H1 (cell line): ENCODE data around the gene BLNK. TPM values are rescaled to one million over a fixed set of nuclear protein-coding genes. Genes with fewer than 3 reads are reported as not detected.
A peak's percentile ranks its signal among the peaks of the same experiment; 100 is the strongest.

ENCODE experiments used
- CTCF ChIA-PET: fragments of 300-600 bp; sonication (Branson Sonifier 250); formaldehyde crosslinking; loops from one replicate; lab custom pipeline; 2021; ENCODE audit not compliant: partially characterized antibody; lab: Charles Lee
- POLR2A ChIA-PET: fragments of 300-600 bp; sonication (Branson Sonifier 250); formaldehyde crosslinking; loops from one replicate; lab custom pipeline; 2021; ENCODE audit warnings: inconsistent platforms; ENCODE audit not compliant: partially characterized antibody; lab: Charles Lee
- DNase-seq, 2 experiments: peaks; one replicate each; pipeline versions ENCODE4 v3.0.0 to v3.0.0-alpha.2; 2010 to 2022; ENCODE audit warnings: low spot score in 2 of 2, low read depth in 1 of 2, mixed read lengths in 1 of 2
- FAIRE-seq: peaks from 2 replicates; lab custom pipeline; 2011; peaks lifted over from hg19 to GRCh38; lab: Jason Lieb, UNC
- H2AFZ ChIP-seq: 2 replicates; pipeline ENCODE4 v1.8.1; 2012; ENCODE audit warnings: low read length, inconsistent platforms
- H2AK5ac ChIP-seq: 2 replicates; pipeline ENCODE4 v1.6.1; 2013; ENCODE audit warnings: low read depth, low read length
- H2BK120ac ChIP-seq: replicated peaks from 2 replicates; pipeline ENCODE3; 2013; ENCODE audit warnings: low read depth, low read length, inconsistent platforms
- H2BK12ac ChIP-seq: 2 replicates; pipeline ENCODE4 v1.6.1; 2013; ENCODE audit warnings: low read depth, low read length
- H2BK15ac ChIP-seq: 2 replicates; pipeline ENCODE4 v1.6.1; 2013; ENCODE audit warnings: low read length
- H2BK20ac ChIP-seq: 2 replicates; pipeline ENCODE4 v1.6.1; 2013; ENCODE audit warnings: low read length
- H2BK5ac ChIP-seq: 2 replicates; pipeline ENCODE4 v1.6.1; 2013; ENCODE audit warnings: low read depth, low read length
- H3K14ac ChIP-seq: 2 replicates; pipeline ENCODE4 v1.6.1; 2013; ENCODE audit warnings: inconsistent platforms; ENCODE audit not compliant: insufficient read length
- H3K18ac ChIP-seq: 2 replicates; pipeline ENCODE4 v1.6.1; 2013; ENCODE audit warnings: low read length; ENCODE audit errors: extremely low read depth
- H3K23ac ChIP-seq: 2 replicates; pipeline ENCODE4 v1.6.1; 2013; ENCODE audit warnings: inconsistent platforms; ENCODE audit not compliant: insufficient read length
- H3K23me2 ChIP-seq: 2 replicates; pipeline ENCODE4 v1.6.1; 2013; ENCODE audit warnings: low read depth, low read length
- H3K27ac ChIP-seq: 2 replicates; pipeline ENCODE4 v1.6.1; 2011; ENCODE audit warnings: low read depth, low read length, inconsistent platforms
- H3K27me3 ChIP-seq, 4 experiments: replicated peaks in 1 of 4; 1 replicate in 1 of 4; 2 replicates in 3 of 4; pipeline versions ENCODE4 v1.6.1 to v1.8.1; 2011 to 2013; ENCODE audit warnings: low read length in 3 of 4, mild to moderate bottlenecking in 3 of 4, inconsistent platforms in 2 of 4, mixed read lengths in 2 of 4, moderate library complexity in 1 of 4; ENCODE audit not compliant: control insufficient read depth in 3 of 4, insufficient read depth in 3 of 4; ENCODE audit errors: extremely low read depth in 1 of 4
- H3K36me3 ChIP-seq, 4 experiments: 2 replicates each; pipeline versions ENCODE4 v1.6.1 to v1.8.1; 2011 to 2013; ENCODE audit warnings: mild to moderate bottlenecking in 4 of 4, low read length in 3 of 4, moderate library complexity in 2 of 4, control low read depth in 1 of 4, inconsistent platforms in 1 of 4; ENCODE audit not compliant: insufficient read depth in 4 of 4, control insufficient read depth in 2 of 4
- H3K4ac ChIP-seq: replicated peaks from 2 replicates; pipeline ENCODE3; 2013; ENCODE audit warnings: low read length, low read depth, mixed read lengths, inconsistent platforms; ENCODE audit not compliant: insufficient read length
- H3K4me1 ChIP-seq, 4 experiments: replicated peaks in 1 of 4; 1 replicate in 1 of 4; 2 replicates in 3 of 4; pipeline versions ENCODE4 v1.6.1 to v1.8.1; 2011 to 2013; ENCODE audit warnings: low read length in 3 of 4, inconsistent platforms in 2 of 4, mixed read lengths in 1 of 4; ENCODE audit not compliant: insufficient read depth in 4 of 4, control insufficient read depth in 3 of 4
- H3K4me2 ChIP-seq, 2 experiments: 2 replicates each; pipeline versions ENCODE4 v1.6.1 to v1.8.1; 2011 to 2013; ENCODE audit warnings: low read depth in 2 of 2, low read length in 2 of 2, control low read depth in 1 of 2, inconsistent platforms in 1 of 2, mild to moderate bottlenecking in 1 of 2; ENCODE audit not compliant: insufficient read depth in 1 of 2
- H3K4me3 ChIP-seq, 4 experiments: fragments of 200-600, 300-600 bp in 1 of 4; sonication (generic), shearing (Covaris generic), sonication (Bioruptor Twin) in 1 of 4; 2 replicates each; pipeline versions ENCODE4 v1.5.1 to v1.8.1; 2011 to 2016; ENCODE audit warnings: low read length in 4 of 4, low read depth in 3 of 4, control low read depth in 2 of 4, inconsistent platforms in 2 of 4, mild to moderate bottlenecking in 2 of 4, mixed read lengths in 1 of 4, moderate library complexity in 1 of 4; ENCODE audit not compliant: insufficient read depth in 2 of 4; ENCODE audit errors: extremely low read depth in 1 of 4
- H3K56ac ChIP-seq: replicated peaks from 2 replicates; pipeline ENCODE3; 2013; ENCODE audit warnings: low read depth, mild to moderate bottlenecking, mixed read lengths, low read length, inconsistent platforms; ENCODE audit not compliant: insufficient read length
- H3K79me1 ChIP-seq: 2 replicates; pipeline ENCODE4 v1.6.1; 2013; ENCODE audit warnings: low read depth, low read length, control low read depth
- H3K79me2 ChIP-seq, 2 experiments: 2 replicates each; pipeline versions ENCODE4 v1.6.1 to v1.8.1; 2012 to 2013; ENCODE audit warnings: low read length in 2 of 2, mild to moderate bottlenecking in 2 of 2, inconsistent platforms in 1 of 2; ENCODE audit not compliant: insufficient read depth in 2 of 2, control insufficient read depth in 1 of 2
- H3K9ac ChIP-seq, 4 experiments: replicated peaks in 1 of 4; 1 replicate in 1 of 4; 2 replicates in 3 of 4; pipeline versions ENCODE4 v1.6.1 to v1.8.1; 2011 to 2013; ENCODE audit warnings: low read depth in 3 of 4, low read length in 3 of 4, control low read depth in 2 of 4, mild to moderate bottlenecking in 2 of 4, moderate library complexity in 2 of 4, inconsistent platforms in 1 of 4; ENCODE audit errors: extremely low read depth in 1 of 4
- H3K9me3 ChIP-seq, 2 experiments: 2 replicates each; pipeline versions ENCODE4 v1.6.1 to v1.8.1; 2012 to 2013; ENCODE audit warnings: mild to moderate bottlenecking in 2 of 2, moderate library complexity in 2 of 2, control low read depth in 1 of 2, inconsistent platforms in 1 of 2, low read depth in 1 of 2, low read length in 1 of 2, mixed read lengths in 1 of 2; ENCODE audit not compliant: insufficient read depth in 2 of 2
- H4K20me1 ChIP-seq, 2 experiments: replicated peaks in 1 of 2; 2 replicates each; pipeline versions ENCODE3 to v1.8.1; 2011 to 2013; ENCODE audit warnings: inconsistent platforms in 2 of 2, low read length in 2 of 2, mild to moderate bottlenecking in 1 of 2; ENCODE audit not compliant: insufficient read depth in 2 of 2, control insufficient read depth in 1 of 2
- H4K5ac ChIP-seq: 2 replicates; pipeline ENCODE4 v1.6.1; 2013; ENCODE audit warnings: low read length, low read depth, mixed read lengths, inconsistent platforms; ENCODE audit not compliant: insufficient read length
- H4K8ac ChIP-seq: 2 replicates; pipeline ENCODE4 v1.8.0; 2013; ENCODE audit warnings: mild to moderate bottlenecking, moderate library complexity, low read length, inconsistent platforms; ENCODE audit not compliant: insufficient read depth; ENCODE audit errors: extremely low read depth
- H4K91ac ChIP-seq: replicated peaks from 2 replicates; pipeline ENCODE3; 2013; ENCODE audit warnings: low read length, mixed read lengths, inconsistent platforms; ENCODE audit not compliant: insufficient read length
- BACH1 ChIP-seq: IDR thresholded peaks from 2 replicates; pipeline ENCODE4 v1.6.1; 2012; ENCODE audit warnings: low read length, improper control_type of control experiment
- CHD1 ChIP-seq: IDR thresholded peaks from 2 replicates; pipeline ENCODE4 v1.6.1; 2012; ENCODE audit warnings: low read depth, low read length, improper control_type of control experiment
- E2F6 ChIP-seq: IDR thresholded peaks from 2 replicates; pipeline ENCODE4 v1.6.1; 2012; ENCODE audit warnings: inconsistent platforms
- EGR1 ChIP-seq: IDR thresholded peaks from 2 replicates; pipeline ENCODE4 v1.6.1; 2011; ENCODE audit warnings: low read depth, low read length, borderline replicate concordance
- EP300 ChIP-seq, 2 experiments: IDR thresholded peaks; 1 replicate in 1 of 2; 2 replicates in 1 of 2; pipeline ENCODE4 v1.6.1; 2011 to 2012; ENCODE audit warnings: low read depth in 2 of 2, low read length in 2 of 2, mild to moderate bottlenecking in 2 of 2, borderline replicate concordance in 1 of 2, inconsistent platforms in 1 of 2, moderate library complexity in 1 of 2
- JUND ChIP-seq: IDR thresholded peaks from 2 replicates; pipeline ENCODE4 v1.6.1; 2011; ENCODE audit warnings: mild to moderate bottlenecking, improper control_type of control experiment, low read length
- KDM1A ChIP-seq: fragments of 200-600, 300-600 bp; sonication (generic); IDR thresholded peaks from 2 replicates; pipeline ENCODE4 v1.7.1; 2016; ENCODE audit warnings: mild to moderate bottlenecking, low read length, borderline replicate concordance
- MAX ChIP-seq: IDR thresholded peaks from 2 replicates; pipeline ENCODE4 v1.6.1; 2012; ENCODE audit warnings: inconsistent platforms
- TAF7 ChIP-seq: optimal IDR thresholded peaks from 2 replicates; pipeline ENCODE3; 2011; ENCODE audit warnings: low read depth, mild to moderate bottlenecking, inconsistent platforms, low read length, moderate library complexity, borderline replicate concordance
- ZNF274 ChIP-seq: IDR thresholded peaks from 2 replicates; pipeline ENCODE4 v1.7.0; 2012; ENCODE audit warnings: low read length, borderline replicate concordance; ENCODE audit errors: extremely low read depth
- WGBS, 2 experiments: shearing (Covaris generic) in 1 of 2; methylation state at CpG; one replicate each; pipeline versions ENCODE4 v1.1.6 to v1.1.7; 2013 to 2015; ENCODE audit warnings: low lambda C conversion rate in 2 of 2, mixed read lengths in 2 of 2, inconsistent platforms in 1 of 2, low coverage in 1 of 2, missing lambda C conversion rate in 1 of 2; ENCODE audit not compliant: insufficient replicate concordance in 2 of 2, insufficient coverage in 1 of 2, insufficient read length in 1 of 2; ENCODE audit errors: extremely low coverage in 1 of 2, missing lambda C conversion rate in 1 of 2; 5-methylcytosine and 5-hydroxymethylcytosine counted together
- polyA plus RNA-seq, 7 experiments: library from polyadenylated mRNA; depleted of rRNA in 3 of 7; stranded (reverse) in 5 of 7; unstranded in 2 of 7; fragments of >200 nt in 5 of 7; fragments of 200-250 nt in 2 of 7; gene quantifications; 1 replicate in 5 of 7; 2 replicates in 1 of 7; 4 replicates in 1 of 7; pipeline versions ENCODE4 v1.2.1 to v1.2.3, GENCODE V29; 2011 to 2013; ENCODE audit warnings: missing spikeins in 2 of 7, mixed read lengths in 2 of 7
- total RNA-seq: library from RNA; stranded (reverse); fragmentation: NEBNext Ultra II Directional; extraction: Animal tissue kit (Norgen Biotek cat#: 25700); gene quantifications from 2 replicates; pipeline ENCODE4 v1.2.1, GENCODE V29; 2021

BLNK gene
- total and polyA plus RNA-seq, 2 of the 8 experiments (the other 6 are each of a cell fraction or from before 2014, with no cell fraction given) = not detected

GRCh38 chr10:96279191-96279641, 7.8 kb upstream of the BLNK start:
- Histone ChIP-seq H3K4me1 (no peaks in the 10 kb centered on the region), H3K36me3 (no peaks in the 10 kb centered on the region), H4K20me1 (no peaks in the 10 kb centered on the region), H4K8ac (no peak overlapping the region), H3K23me2 (no peaks in the 10 kb centered on the region), H2BK5ac (no peak overlapping the region), H3K56ac (no peak overlapping the region), H3K27ac (no peak overlapping the region), H3K4ac (no peak overlapping the region), H4K5ac (no peak overlapping the region), H3K9me3 (no peaks in the 10 kb centered on the region), H3K18ac (no peak overlapping the region), H2BK120ac (no peak overlapping the region), H3K23ac (no peak overlapping the region), H2AK5ac (no peak overlapping the region), H2BK12ac (no peak overlapping the region), H2BK15ac (no peak overlapping the region), H3K9ac (no peak overlapping the region), H3K79me2 (no peaks in the 10 kb centered on the region), H3K4me3 (no peak overlapping the region), H3K79me1 (no peaks in the 10 kb centered on the region), H4K91ac (no peak overlapping the region), H2AFZ (no peak overlapping the region), H2BK20ac (no peak overlapping the region), H3K14ac (no peak overlapping the region), H3K4me2 (no peak overlapping the region), H3K27me3 (peaks cover 0 to 2% (median 0%) of the 10 kb centered on the region in 4 experiments; a peak in 1 of 7 replicates)
- TF ChIP-seq EGR1 = no peak
- no peak for TF ChIP-seq EP300 (IDR thresholded peaks at IDR 0.05; ENCODE audit: borderline replicate concordance in 1 of 2, low read depth in 2 of 2, low read length in 2 of 2)
- TF ChIP-seq KDM1A = no peak
- no peak for TF ChIP-seq ZNF274
- no peak for TF ChIP-seq CHD1
- no peak for TF ChIP-seq TAF7
- TF ChIP-seq BACH1 = no peak
- no peak for TF ChIP-seq MAX
- TF ChIP-seq E2F6 = no peak
- TF ChIP-seq JUND = no peak
- 85% methylated on average over 3 of the region's 3 CpGs; no CpG with 5 or more reads in 1 of the 2 experiments for WGBS, 2 experiments
- FAIRE-seq (peak; percentile 19), DNase-seq (no peak)
- ChIA-PET POLR2A (no interaction called here), CTCF (interaction anchor here (0.6 to 1.3 kb wide), 5 partner anchors 9 to 461 kb away, joined by 3 to 6 read pairs (median 5); no protein-coding TSS in a partner anchor)
